OCI-LY7 (cell line): ENCODE measurements around the gene PFKL. TPM values are rescaled to one million over a fixed set of nuclear protein-coding genes. Genes with fewer than 3 reads are reported as not detected.

Source experiments
- BruUV-seq: library from RNA; stranded (reverse); fragments of 400-500 nt; replicated peaks from 2 replicates; lab custom pipeline; 2021; lab: Mats Ljungman, UMichigan
- CTCF ChIA-PET: fragments of 300-600 bp; sonication (Branson Sonifier 250); formaldehyde crosslinking; loops from one replicate; lab custom pipeline; 2022; ENCODE audit warnings: antibody characterized with exemption; ENCODE audit not compliant: unreplicated experiment; lab: Charles Lee
- POLR2A ChIA-PET: fragments of 300-600 bp; sonication (Branson Sonifier 250); formaldehyde crosslinking; loops from one replicate; lab custom pipeline; 2022; ENCODE audit warnings: antibody characterized with exemption; lab: Charles Lee
- DNase-seq: peaks from one replicate; pipeline ENCODE4 v3.0.0-alpha.2; 2015; ENCODE audit warnings: low spot score
- H2AFZ ChIP-seq: fragments of 200-600 bp; sonication (generic), shearing (Covaris generic); 2 replicates; pipeline ENCODE4 v1.6.1; 2014; ENCODE audit warnings: mild to moderate bottlenecking, antibody characterized with exemption, low read length, moderate library complexity
- H3K27ac ChIP-seq: fragments of 200-600 bp; sonication (generic); 2 replicates; pipeline ENCODE4 v1.5.1; 2014; ENCODE audit warnings: mixed run types, low read depth, mild to moderate bottlenecking, moderate library complexity, low read length, inconsistent platforms; ENCODE audit not compliant: poor library complexity, severe bottlenecking
- H3K36me3 ChIP-seq: fragments of 200-600 bp; sonication (generic); 2 replicates; pipeline ENCODE4 v1.6.1; 2014; ENCODE audit warnings: mild to moderate bottlenecking, antibody characterized with exemption, low read length, moderate library complexity, mixed read lengths; ENCODE audit not compliant: insufficient read depth
- H3K4me1 ChIP-seq: fragments of 200-600 bp; sonication (generic); 2 replicates; pipeline ENCODE4 v1.5.1; 2014; ENCODE audit warnings: mild to moderate bottlenecking, low read length; ENCODE audit not compliant: insufficient read depth, poor library complexity, severe bottlenecking
- H3K4me2 ChIP-seq: fragments of 200-600 bp; sonication (generic); 2 replicates; pipeline ENCODE4 v1.6.1; 2014; ENCODE audit warnings: mild to moderate bottlenecking, low read length
- H3K4me3 ChIP-seq: fragments of 200-600 bp; sonication (generic); 2 replicates; pipeline ENCODE4 v1.5.1; 2014; ENCODE audit warnings: mild to moderate bottlenecking, low read depth, low read length; ENCODE audit not compliant: poor library complexity, severe bottlenecking
- H3K79me2 ChIP-seq: fragments of 200-600 bp; sonication (generic); 2 replicates; pipeline ENCODE4 v1.6.1; 2016; ENCODE audit warnings: low read depth, mild to moderate bottlenecking, low read length, moderate library complexity, mixed read lengths; ENCODE audit not compliant: insufficient read depth
- H3K9me2 ChIP-seq: fragments of 200-600 bp; sonication (generic); 2 replicates; pipeline ENCODE4 v1.6.1; 2016; ENCODE audit warnings: mild to moderate bottlenecking, low read length, mixed read lengths; ENCODE audit not compliant: insufficient read depth
- H3K9me3 ChIP-seq: fragments of 200-600 bp; sonication (generic); 2 replicates; pipeline ENCODE4 v1.6.1; 2014; ENCODE audit warnings: mild to moderate bottlenecking, mixed run types, low read length, mixed read lengths
- H4K20me1 ChIP-seq: fragments of 200-600 bp; sonication (generic); 2 replicates; pipeline ENCODE4 v1.6.1; 2014; ENCODE audit warnings: mild to moderate bottlenecking, antibody characterized with exemption, low read length, moderate library complexity, mixed read lengths; ENCODE audit not compliant: insufficient read depth
- CTCF ChIP-seq: fragments of 200-600 bp; sonication (generic); conservative IDR thresholded peaks from 2 replicates; pipeline ENCODE4 v1.5.1; 2014; ENCODE audit warnings: mild to moderate bottlenecking, antibody characterized with exemption, low read length, moderate library complexity, mixed read lengths
- EZH2phosphoT487 ChIP-seq: fragments of 200-600 bp; sonication (generic); IDR thresholded peaks from 2 replicates; pipeline ENCODE4 v1.6.1; 2018; ENCODE audit warnings: low read depth, borderline replicate concordance, mild to moderate bottlenecking, mixed run types, antibody characterized with exemption, low read length, moderate library complexity, mixed read lengths
- intact Hi-C: fragments of 100-400 bp; cut with micrococcal nuclease; formaldehyde crosslinking; loops from one replicate; pipeline ENCODE4 v1.10.0; 2022; ENCODE audit not compliant: unreplicated experiment
- total RNA-seq, 2 experiments: library from RNA; depleted of rRNA in 1 of 2; stranded (reverse); fragments of >200 nt in 1 of 2; shearing (Covaris generic) in 1 of 2; gene quantifications; 2 replicates each; pipeline ENCODE4 v1.2.3, GENCODE V29; 2014 to 2022

PFKL gene
- total RNA-seq, 2 experiments from 2014 or later: 102 to 128 TPM

- H3K4me1 ChIP-seq: peaks cover 2% of the 10 kb centered on the region
- TF ChIP-seq EZH2phosphoT487 (no peak), CTCF (no peak)
- no peak for DNase-seq
- intact Hi-C loops: no loop called here
- POLR2A ChIA-PET: no interaction called here
- H3K27ac ChIP-seq: no peak overlapping the region
- H3K4me2 ChIP-seq: no peak overlapping the region
- no peak overlapping the region for H2AFZ ChIP-seq
- CTCF ChIA-PET: no interaction called here
- no peaks in the 10 kb centered on the region for H4K20me1 ChIP-seq
- H3K9me3 ChIP-seq: no peaks in the 10 kb centered on the region
- no TSS peak for BruUV-seq
- H3K9me2 ChIP-seq: no peaks in the 10 kb centered on the region
- no peak overlapping the region for H3K4me3 ChIP-seq
- no peaks in the 10 kb centered on the region for H3K36me3 ChIP-seq
- H3K79me2 ChIP-seq: no peaks in the 10 kb centered on the region
Observed at GRCh38 chr21:44289381-44290010, 10.4 kb upstream of the PFKL start.

- POLR2A ChIA-PET: interaction anchor here (0.6 kb wide), 1 partner anchor 14 kb away, joined by 4 read pairs; no protein-coding TSS in a partner anchor
- Histone ChIP-seq H4K20me1 (no peaks in the 10 kb centered on the region), H3K9me2 (no peaks in the 10 kb centered on the region), H3K36me3 (no peaks in the 10 kb centered on the region), H3K4me3 (no peak overlapping the region), H3K79me2 (no peaks in the 10 kb centered on the region), H3K27ac (no peak overlapping the region), H3K4me1 (peaks cover 13% of the 10 kb centered on the region), H3K4me2 (no peak overlapping the region), H3K9me3 (no peaks in the 10 kb centered on the region), H2AFZ (no peak overlapping the region)
- CTCF ChIA-PET: no interaction called here
- no TSS peak for BruUV-seq
- DNase-seq: no peak
- TF ChIP-seq EZH2phosphoT487 (no peak), CTCF (no peak)
- intact Hi-C loops: no loop called here
Observed at GRCh38 chr21:44290327-44291077, 9.4 kb upstream of the PFKL start.
